GM12891 (cell line): ENCODE data around the gene RNASE4.

Experiments used
- PAX5 ChIP-seq: IDR thresholded peaks from 2 replicates; pipeline ENCODE4 v1.6.1; 2011; ENCODE audit warnings: low read length, moderate library complexity, mild to moderate bottlenecking; ENCODE audit not compliant: insufficient read depth, severe bottlenecking
- POLR2A ChIP-seq: IDR thresholded peaks from 2 replicates; pipeline ENCODE4 v1.6.1; 2011; ENCODE audit warnings: low read depth, low read length, control low read depth
- POLR2AphosphoS5 ChIP-seq: IDR thresholded peaks from 2 replicates; pipeline ENCODE4 v1.6.1; 2011; ENCODE audit warnings: low read depth, low read length, control low read depth
- POU2F2 ChIP-seq: IDR thresholded peaks from 2 replicates; pipeline ENCODE4 v1.6.1; 2011; ENCODE audit warnings: low read depth, mild to moderate bottlenecking, control low read depth, low read length, moderate library complexity
- TAF1 ChIP-seq: IDR thresholded peaks from 2 replicates; pipeline ENCODE4 v1.6.1; 2011; ENCODE audit warnings: low read depth, low read length, control low read depth

GRCh38 chr14:20679907-20680306 is 4.5 kb upstream of the RNASE4 start:
- TF ChIP-seq POLR2A (no peak), POLR2AphosphoS5 (no peak), TAF1 (no peak), PAX5 (no peak), POU2F2 (no peak)
